ENCODE data around the gene RGL3. TPM values are rescaled to one million over a fixed set of nuclear protein-coding genes. Genes with fewer than 3 reads are reported as not detected.
"Not testable (repeated sequence)": the region's sequence is repeated elsewhere in the genome, so short reads cannot be mapped to it uniquely, and the experiment has no call there.

Gene RGL3
- total RNA-seq, 1 donor from 2014 or later, result 44.8 TPM

- Mint-ChIP-seq H3K9me3 (no peaks in the 10 kb centered on the region), H3K4me3 (peak overlapping the region; percentile 100), H3K4me1 (ENCODE audit: unreplicated experiment) (no peaks in the 10 kb centered on the region), H3K36me3 (peaks cover 10% of the 10 kb centered on the region), H3K27me3 (no peaks in the 10 kb centered on the region), H3K27ac (peak overlapping the region; percentile 99)
- DNase-seq (ENCODE audit: extremely low spot score, unreplicated experiment), result no peak
- TF ChIP-seq CTCF (conservative IDR thresholded peaks at IDR 0.05), result no peak
These were observed 16.8 kb upstream of the RGL3 start for GRCh38 chr19:11435833-11436313.

- H3K9me3 Mint-ChIP-seq, result no peaks in the 10 kb centered on the region
- TF ChIP-seq CTCF (conservative IDR thresholded peaks at IDR 0.05), result peak; percentile 95
- no peaks in the 10 kb centered on the region for H3K4me1 Mint-ChIP-seq (ENCODE audit: unreplicated experiment)
- peak; percentile 99 for DNase-seq (ENCODE audit: extremely low spot score, unreplicated experiment)
- peak within 1 kb of the TSS; percentile 99 for H3K27ac Mint-ChIP-seq
- H3K4me3 Mint-ChIP-seq, result peak within 1 kb of the TSS; percentile 100
- no peaks in the 10 kb centered on the region for H3K27me3 Mint-ChIP-seq
- H3K36me3 Mint-ChIP-seq, result peaks cover 7% of the 10 kb centered on the region
These were observed 16.1 kb upstream of the RGL3 start, which contains the start of the genes ODAD3 and PRKCSH for GRCh38 chr19:11435057-11435832. ODAD3 (minus strand) TSS chr19:11435121; CDS start chr19:11435016, 105 bp downstream. PRKCSH (plus strand) TSS chr19:11435635; CDS start chr19:11436118, 483 bp downstream.

GRCh38 chr19:11434703-11435056 is 15.6 kb upstream of the RGL3 start:
- DNase-seq (ENCODE audit: extremely low spot score, unreplicated experiment), result no peak

GRCh38 chr19:11433526-11433925 is 14.4 kb upstream of the RGL3 start:
- not testable (repeated sequence) for H3K4me3 Mint-ChIP-seq; H3K9me3 Mint-ChIP-seq; H3K27me3 Mint-ChIP-seq; H3K4me1 Mint-ChIP-seq (ENCODE audit: unreplicated experiment); H3K27ac Mint-ChIP-seq; H3K36me3 Mint-ChIP-seq; DNase-seq (ENCODE audit: extremely low spot score, unreplicated experiment)

More at GRCh38 chr19:11434703-11435056, 15.6 kb upstream of the RGL3 start:
- Mint-ChIP-seq H3K27me3 (no peaks in the 10 kb centered on the region), H3K36me3 (peaks cover 7% of the 10 kb centered on the region), H3K27ac (peak overlapping the region; percentile 99), H3K9me3 (no peaks in the 10 kb centered on the region), H3K4me1 (ENCODE audit: unreplicated experiment) (no peaks in the 10 kb centered on the region), H3K4me3 (peak overlapping the region; percentile 100)
- no peak for TF ChIP-seq CTCF (conservative IDR thresholded peaks at IDR 0.05)

GRCh38 chr19:11426656-11427055 is 7.5 kb upstream of the RGL3 start:
- Mint-ChIP-seq H3K36me3 (no peaks in the 10 kb centered on the region), H3K4me1 (ENCODE audit: unreplicated experiment) (no peaks in the 10 kb centered on the region), H3K27me3 (peaks cover 19% of the 10 kb centered on the region), H3K27ac (no peak overlapping the region), H3K9me3 (no peaks in the 10 kb centered on the region), H3K4me3 (no peak overlapping the region)
- DNase-seq (ENCODE audit: extremely low spot score, unreplicated experiment), result no peak
- no peak for TF ChIP-seq CTCF (conservative IDR thresholded peaks at IDR 0.05)

- no peak overlapping the region for H3K4me3 Mint-ChIP-seq
- TF ChIP-seq CTCF (conservative IDR thresholded peaks at IDR 0.05), result no peak
These were observed 6.8 kb upstream of the RGL3 start for GRCh38 chr19:11425719-11426457.

More at GRCh38 chr19:11425719-11426457, 6.8 kb upstream of the RGL3 start:
- Mint-ChIP-seq H3K36me3 (no peaks in the 10 kb centered on the region), H3K27ac (no peak overlapping the region), H3K27me3 (peaks cover 26% of the 10 kb centered on the region), H3K4me1 (ENCODE audit: unreplicated experiment) (no peaks in the 10 kb centered on the region), H3K9me3 (no peaks in the 10 kb centered on the region)
- DNase-seq (ENCODE audit: extremely low spot score, unreplicated experiment), result no peak

All from type B pancreatic cell (in vitro differentiated cells).